GM12872 (cell line): ENCODE results near the gene CXCL10.

ENCODE experiments used
- TF ChIP-seq, protein P1 (sequence below): IDR thresholded peaks from 3 replicates; pipeline ENCODE4 v1.5.1; 2011; ENCODE audit warnings: low read depth, mild to moderate bottlenecking, low read length, moderate library complexity; ENCODE audit not compliant: insufficient read depth

CXCL10 gene

DNA sequence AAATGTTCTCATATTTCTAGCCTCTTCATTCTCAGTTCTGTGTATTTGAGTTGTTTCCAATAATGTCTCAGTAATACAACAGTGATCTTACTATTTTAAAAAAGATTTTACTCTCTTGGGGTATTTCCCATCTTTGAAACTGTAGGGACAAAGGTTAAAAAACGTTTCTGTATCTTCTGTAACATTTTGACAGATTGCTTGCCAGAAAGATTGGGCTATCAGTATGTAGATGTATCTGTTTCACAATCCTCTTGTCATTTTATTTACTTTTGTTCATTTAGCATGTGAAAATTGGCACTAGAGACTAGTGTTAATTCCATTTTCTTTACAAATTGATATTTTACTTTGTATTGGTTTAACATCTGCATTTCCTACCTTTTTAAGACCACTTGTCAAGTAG is 9.8 kb downstream of the CXCL10 start:
- TF ChIP-seq, protein P1, sequence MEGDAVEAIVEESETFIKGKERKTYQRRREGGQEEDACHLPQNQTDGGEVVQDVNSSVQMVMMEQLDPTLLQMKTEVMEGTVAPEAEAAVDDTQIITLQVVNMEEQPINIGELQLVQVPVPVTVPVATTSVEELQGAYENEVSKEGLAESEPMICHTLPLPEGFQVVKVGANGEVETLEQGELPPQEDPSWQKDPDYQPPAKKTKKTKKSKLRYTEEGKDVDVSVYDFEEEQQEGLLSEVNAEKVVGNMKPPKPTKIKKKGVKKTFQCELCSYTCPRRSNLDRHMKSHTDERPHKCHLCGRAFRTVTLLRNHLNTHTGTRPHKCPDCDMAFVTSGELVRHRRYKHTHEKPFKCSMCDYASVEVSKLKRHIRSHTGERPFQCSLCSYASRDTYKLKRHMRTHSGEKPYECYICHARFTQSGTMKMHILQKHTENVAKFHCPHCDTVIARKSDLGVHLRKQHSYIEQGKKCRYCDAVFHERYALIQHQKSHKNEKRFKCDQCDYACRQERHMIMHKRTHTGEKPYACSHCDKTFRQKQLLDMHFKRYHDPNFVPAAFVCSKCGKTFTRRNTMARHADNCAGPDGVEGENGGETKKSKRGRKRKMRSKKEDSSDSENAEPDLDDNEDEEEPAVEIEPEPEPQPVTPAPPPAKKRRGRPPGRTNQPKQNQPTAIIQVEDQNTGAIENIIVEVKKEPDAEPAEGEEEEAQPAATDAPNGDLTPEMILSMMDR = no peak

- TF ChIP-seq, protein P1 = no peak
Observed at GRCh38 chr4:76012388-76012801, 10.9 kb downstream of the CXCL10 start.

DNA sequence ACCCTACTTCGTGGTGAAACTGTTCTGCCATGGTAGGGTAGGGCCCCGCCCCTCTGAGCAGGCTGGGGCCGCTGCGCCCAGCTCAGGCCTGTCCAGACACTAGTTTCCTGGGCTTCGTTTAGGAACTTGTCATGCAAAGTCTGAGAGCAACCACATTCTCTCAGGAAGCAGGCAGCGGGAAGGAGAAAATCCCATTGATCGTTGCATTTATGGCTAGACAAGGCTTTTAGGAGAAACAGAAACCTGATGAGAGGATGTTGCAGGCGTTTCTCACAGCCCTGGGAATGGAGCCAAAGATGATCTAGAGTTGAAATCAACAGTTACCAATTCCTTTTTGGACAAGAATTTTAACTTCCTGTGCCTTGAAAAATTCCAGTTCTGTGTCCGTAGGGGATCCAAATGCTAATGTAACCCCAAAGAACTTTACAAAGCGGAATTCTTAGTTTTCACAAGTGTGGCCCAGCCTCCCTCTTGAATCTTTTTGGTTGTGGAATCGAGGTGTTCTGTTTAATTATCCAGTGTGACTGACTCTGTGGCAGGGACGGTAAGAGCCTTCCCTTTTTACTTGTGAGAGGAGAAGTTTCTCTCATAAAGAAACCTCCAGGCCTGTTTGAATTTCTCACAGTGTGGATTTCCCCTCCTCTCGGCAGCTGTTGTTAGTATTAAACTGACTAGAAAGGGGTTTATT is 11.5 kb downstream of the CXCL10 start:
- TF ChIP-seq, protein P1 = no peak

DNA sequence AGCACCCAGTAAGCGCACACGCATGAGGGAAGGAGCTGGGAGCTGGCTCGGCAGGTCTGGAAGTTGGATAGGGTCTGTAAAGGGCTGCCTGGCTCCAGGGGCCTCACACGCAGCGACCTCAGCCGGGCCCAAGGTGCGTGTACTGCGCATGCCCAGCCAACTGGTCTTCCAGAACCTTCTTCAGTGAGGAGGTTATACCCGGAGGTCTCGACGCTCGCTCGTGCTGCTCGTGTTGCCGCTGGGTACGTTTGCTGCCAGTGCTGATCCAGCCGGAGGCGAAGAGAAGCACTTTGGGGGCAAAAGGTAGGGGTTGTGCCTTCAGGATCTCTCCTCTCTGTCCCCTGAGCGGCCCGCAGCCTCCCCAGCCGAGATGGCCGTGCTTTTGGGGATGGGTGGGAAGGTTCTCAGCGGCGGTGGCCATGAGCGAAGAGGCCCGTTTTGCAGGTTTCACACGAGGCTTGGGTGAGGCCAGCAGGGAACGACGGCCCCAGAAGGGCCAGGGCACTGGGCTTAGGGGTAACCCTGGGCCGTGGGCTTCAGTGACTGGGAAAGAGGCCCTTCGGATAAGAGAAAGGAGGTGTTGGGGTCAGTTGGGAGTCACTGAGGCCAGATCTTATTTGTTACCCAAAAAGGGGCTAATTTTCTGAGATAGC is 12.2 kb downstream of the CXCL10 start:
- TF ChIP-seq, protein P1 = no peak

GRCh38 chr4:76010576-76010975 is 12.7 kb downstream of the CXCL10 start:
- TF ChIP-seq, protein P1 = no peak

DNA sequence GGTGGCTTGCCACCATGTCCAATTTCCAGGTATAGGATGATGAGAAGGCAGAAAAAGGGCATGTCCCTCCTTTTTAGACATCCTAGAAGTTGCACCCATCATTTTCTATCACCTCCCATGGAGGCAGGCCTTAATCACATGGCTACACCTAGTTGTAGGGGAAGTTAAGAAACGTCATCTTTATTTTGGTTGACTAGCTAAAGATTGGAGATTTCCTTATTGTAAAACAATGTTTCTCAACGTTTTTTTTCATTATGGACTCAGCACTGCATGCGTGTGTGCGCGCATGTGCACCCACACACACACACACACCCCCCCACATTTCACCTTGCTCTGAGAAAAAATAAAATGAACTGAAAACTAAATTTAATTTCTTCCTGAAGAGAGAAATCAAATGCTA is 14.0 kb downstream of the CXCL10 start:
- TF ChIP-seq, protein P1 = no peak

DNA sequence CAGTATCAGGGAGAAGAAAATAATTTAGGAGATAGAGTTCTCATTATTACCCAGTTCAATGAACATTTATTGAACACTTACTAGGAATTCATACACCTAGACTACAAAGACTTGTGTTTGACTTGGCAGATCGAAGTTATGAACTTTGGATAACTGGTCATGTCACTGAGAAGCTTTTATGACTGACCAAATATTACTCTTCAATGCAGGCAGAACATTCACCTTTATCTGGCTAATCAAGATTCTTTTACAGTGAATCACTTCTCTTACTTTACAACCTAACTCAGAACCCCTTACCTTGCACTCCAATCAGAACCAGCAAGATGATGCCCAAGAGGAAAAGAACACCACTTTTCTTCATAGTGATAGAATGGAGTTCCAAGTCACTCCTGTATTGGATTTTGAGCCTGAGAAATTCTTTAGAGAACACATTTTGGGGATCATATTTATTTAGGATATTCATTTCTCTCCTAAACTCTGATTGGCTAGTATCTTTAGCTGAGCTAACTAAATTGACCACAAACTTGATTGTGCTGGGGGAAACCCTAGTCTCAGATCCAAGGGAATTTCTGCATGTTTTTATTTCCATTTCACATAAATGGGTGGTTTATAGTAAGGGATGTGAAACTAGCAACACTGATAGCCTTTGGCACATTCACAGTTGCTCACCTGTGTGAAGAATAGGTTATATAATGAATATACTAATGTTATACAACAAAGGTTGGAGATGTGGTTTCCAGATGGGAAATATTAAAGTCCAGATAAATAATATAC is 16.0 kb downstream of the CXCL10 start, which contains the start of gene CXCL9:
Gene CXCL9 (minus strand): TSS at position 421 of the 774 bp plus-strand sequence. CDS start 60 bp downstream, at position 361.
- TF ChIP-seq, protein P1 = no peak
